Natural killer cell (primary cell): ENCODE results near the gene UBL7. TPM values are rescaled to one million over a fixed set of nuclear protein-coding genes. Genes with fewer than 3 reads are reported as not detected.

Experiments
- ATAC-seq, 3 donors: fragments of 150-1000 bp in 2 of 3; fragments of 200-7000 bp in 1 of 3; cut with Tn5 transposase; 1 replicate in 1 of 3; 2 replicates in 2 of 3; pipeline ENCODE4 v1.10.0; 2021; ENCODE audit warnings: mild to moderate bottlenecking in 2 of 3, moderate library complexity in 2 of 3
- DNase-seq, 2 donors: peaks; one replicate each; pipeline versions ENCODE4 v3.0.0 to v3.0.0-alpha.2; 2013 to 2021; ENCODE audit warnings: mixed read lengths in 1 of 2
- H3K27ac ChIP-seq: one replicate; pipeline ENCODE4 v1.5.1; 2013; ENCODE audit warnings: mild to moderate bottlenecking, low read length
- H3K27me3 ChIP-seq: one replicate; pipeline ENCODE4 v1.6.1; 2013; ENCODE audit warnings: low read length; ENCODE audit not compliant: control insufficient read depth, insufficient read depth
- H3K36me3 ChIP-seq: one replicate; pipeline ENCODE4 v1.6.1; 2013; ENCODE audit warnings: low read length; ENCODE audit not compliant: control insufficient read depth, insufficient read depth
- H3K4me1 ChIP-seq: one replicate; pipeline ENCODE4 v1.6.1; 2013; ENCODE audit warnings: low read length; ENCODE audit not compliant: control insufficient read depth, insufficient read depth
- H3K4me3 ChIP-seq: one replicate; pipeline ENCODE4 v1.5.1; 2013; ENCODE audit warnings: low read length
- H3K9me3 ChIP-seq: one replicate; pipeline ENCODE4 v1.6.1; 2013; ENCODE audit warnings: low read length; ENCODE audit not compliant: control insufficient read depth, insufficient read depth
- H3K27ac Mint-ChIP-seq, 2 donors: one replicate each; pipeline ENCODE4 v1.8.0; 2022; ENCODE audit warnings: mild to moderate bottlenecking in 2 of 2, mixed read lengths in 2 of 2, moderate library complexity in 1 of 2
- H3K27me3 Mint-ChIP-seq, 2 donors: one replicate each; pipeline ENCODE4 v1.8.0; 2022; ENCODE audit warnings: low read depth in 2 of 2, mixed read lengths in 2 of 2
- H3K36me3 Mint-ChIP-seq: one replicate; pipeline ENCODE4 v1.8.0; 2022; ENCODE audit warnings: mixed read lengths
- H3K4me1 Mint-ChIP-seq, 2 donors: one replicate each; pipeline ENCODE4 v1.8.0; 2022; ENCODE audit warnings: mixed read lengths in 2 of 2
- H3K4me3 Mint-ChIP-seq: one replicate; pipeline ENCODE4 v1.8.0; 2022; ENCODE audit warnings: mild to moderate bottlenecking, moderate library complexity, mixed read lengths
- H3K9me3 Mint-ChIP-seq, 2 donors: one replicate each; pipeline ENCODE4 v1.8.0; 2022; ENCODE audit warnings: mixed read lengths in 2 of 2
- CTCF ChIP-seq: fragments of 200-600 bp; IDR thresholded peaks from one replicate; pipeline ENCODE4 v1.8.0; 2022; ENCODE audit warnings: antibody characterized with exemption
- WGBS: methylation state at CpG from one replicate; pipeline ENCODE4 v1.1.7; 2013; ENCODE audit warnings: missing lambda C conversion rate; ENCODE audit not compliant: insufficient coverage; 5-methylcytosine and 5-hydroxymethylcytosine counted together
- intact Hi-C: fragments of 100-400 bp; cut with micrococcal nuclease; formaldehyde crosslinking; loops from one replicate; pipeline ENCODE4 v1.14.2; 2022
- total RNA-seq, 4 donors: library from RNA; stranded (reverse); fragments of 120-200 nt in 1 of 4; gene quantifications; one replicate each; pipeline versions ENCODE4 v1.2.3 to v1.2.4, GENCODE V29; 2013 to 2022

Gene UBL7
- total RNA-seq, 3 donors from 2014 or later (not counting 1 experiment from before 2014, with no cell fraction given), result 25.1 to 38.7 (median 29.0) TPM

GRCh38 chr15:74406992-74407705 lies 53.8 kb downstream of the UBL7 start:
- peaks cover 34 to 40% of the 10 kb centered on the region in 2 donors for H3K4me1 Mint-ChIP-seq
- DNase-seq, result no peak
- H3K27me3 ChIP-seq, result no peaks in the 10 kb centered on the region
- no peaks in the 10 kb centered on the region for H3K36me3 Mint-ChIP-seq
- H3K4me3 Mint-ChIP-seq, result no peak overlapping the region
- ATAC-seq, result no peak
- H3K36me3 ChIP-seq, result peaks cover 18% of the 10 kb centered on the region
- H3K27ac ChIP-seq, result no peak overlapping the region
- no peak for TF ChIP-seq CTCF
- peak overlapping the region in 1 of 2 donors; percentile 67 for H3K27ac Mint-ChIP-seq
- no peaks in the 10 kb centered on the region for H3K9me3 ChIP-seq
- intact Hi-C loops, result no loop called here
- WGBS, result 74% methylated on average over 11 of the region's 12 CpGs
- no peak overlapping the region for H3K4me3 ChIP-seq
- peaks cover 31% of the 10 kb centered on the region for H3K4me1 ChIP-seq
- no peaks in the 10 kb centered on the region for H3K9me3 Mint-ChIP-seq
- H3K27me3 Mint-ChIP-seq, result no peaks in the 10 kb centered on the region

- peaks cover 40 to 46% of the 10 kb centered on the region in 2 donors for H3K4me1 Mint-ChIP-seq
- no peaks in the 10 kb centered on the region for H3K36me3 Mint-ChIP-seq
- Histone ChIP-seq H3K36me3 (peaks cover 14% of the 10 kb centered on the region), H3K27me3 (no peaks in the 10 kb centered on the region), H3K4me1 (peaks cover 38% of the 10 kb centered on the region), H3K4me3 (no peak overlapping the region), H3K27ac (no peak overlapping the region), H3K9me3 (no peaks in the 10 kb centered on the region)
- intact Hi-C loops, result no loop called here
- no peaks in the 10 kb centered on the region for H3K9me3 Mint-ChIP-seq
- H3K27ac Mint-ChIP-seq, result peak overlapping the region; percentile 51 to 67
- ATAC-seq (no peak), DNase-seq (no peak)
- H3K27me3 Mint-ChIP-seq, result no peaks in the 10 kb centered on the region
- TF ChIP-seq CTCF, result no peak
- 96% methylated on average over 4 of the region's 4 CpGs for WGBS
- H3K4me3 Mint-ChIP-seq, result peak overlapping the region; percentile 32
These were observed 54.4 kb downstream of the UBL7 start for GRCh38 chr15:74406517-74406916.

GRCh38 chr15:74405823-74406222 lies 55.1 kb downstream of the UBL7 start:
- peaks cover 45% of the 10 kb centered on the region for H3K4me1 ChIP-seq
- intact Hi-C loops, result no loop called here
- Mint-ChIP-seq H3K27ac (peak overlapping the region; percentile 51 to 67), H3K4me3 (peak overlapping the region; percentile 53), H3K36me3 (no peaks in the 10 kb centered on the region), H3K9me3 (no peaks in the 10 kb centered on the region), H3K4me1 (peaks cover 47 to 53% of the 10 kb centered on the region in 2 donors), H3K27me3 (no peaks in the 10 kb centered on the region)
- peaks cover 9% of the 10 kb centered on the region for H3K36me3 ChIP-seq
- WGBS, result 74% methylated on average over 7 of the region's 7 CpGs
- no peak overlapping the region for H3K4me3 ChIP-seq
- ATAC-seq (peak in 1 of 3 donors; percentile 38), DNase-seq (no peak)
- H3K27ac ChIP-seq, result no peak overlapping the region
- H3K9me3 ChIP-seq, result no peaks in the 10 kb centered on the region
- no peaks in the 10 kb centered on the region for H3K27me3 ChIP-seq
- no peak for TF ChIP-seq CTCF
